Progenitor cell of endocrine pancreas (in vitro differentiated cells): Measurements from ENCODE around the gene TFF2. TPM values are rescaled to one million over a fixed set of nuclear protein-coding genes. Genes with fewer than 3 reads are reported as not detected.

Source experiments
- DNase-seq: peaks from one replicate; pipeline ENCODE4 v3.0.0; 2021; ENCODE audit warnings: low spot score; ENCODE audit not compliant: unreplicated experiment
- H3K27ac Mint-ChIP-seq: 2 replicates; pipeline ENCODE4 v1.8.0; 2021; ENCODE audit warnings: mild to moderate bottlenecking, moderate library complexity, mixed read lengths
- H3K27me3 Mint-ChIP-seq: 2 replicates; pipeline ENCODE4 v1.8.0; 2021; ENCODE audit warnings: mixed read lengths
- H3K36me3 Mint-ChIP-seq: 2 replicates; pipeline ENCODE4 v1.8.0; 2022; ENCODE audit warnings: mixed read lengths; ENCODE audit not compliant: insufficient read depth
- H3K4me1 Mint-ChIP-seq: 2 replicates; pipeline ENCODE4 v1.8.0; 2021; ENCODE audit warnings: low read depth, mixed read lengths
- H3K4me3 Mint-ChIP-seq: 2 replicates; pipeline ENCODE4 v1.8.0; 2021; ENCODE audit warnings: low read depth, mild to moderate bottlenecking, moderate library complexity, mixed read lengths
- H3K9me3 Mint-ChIP-seq: 2 replicates; pipeline ENCODE4 v1.8.0; 2021; ENCODE audit warnings: low read depth, mixed read lengths
- total RNA-seq: library from RNA; stranded (reverse); gene quantifications from 2 replicates; pipeline ENCODE4 v1.2.1, GENCODE V29; 2021
- TF ChIP-seq, protein P1 (sequence below): fragments of 200-600 bp; sonication (generic); IDR thresholded peaks from one replicate; pipeline ENCODE4 v1.5.0; 2021; ENCODE audit warnings: antibody characterized with exemption, mild to moderate bottlenecking; ENCODE audit not compliant: unreplicated experiment

The TFF2 gene
- total RNA-seq, 1 donor from 2014 or later: not detected

DNA sequence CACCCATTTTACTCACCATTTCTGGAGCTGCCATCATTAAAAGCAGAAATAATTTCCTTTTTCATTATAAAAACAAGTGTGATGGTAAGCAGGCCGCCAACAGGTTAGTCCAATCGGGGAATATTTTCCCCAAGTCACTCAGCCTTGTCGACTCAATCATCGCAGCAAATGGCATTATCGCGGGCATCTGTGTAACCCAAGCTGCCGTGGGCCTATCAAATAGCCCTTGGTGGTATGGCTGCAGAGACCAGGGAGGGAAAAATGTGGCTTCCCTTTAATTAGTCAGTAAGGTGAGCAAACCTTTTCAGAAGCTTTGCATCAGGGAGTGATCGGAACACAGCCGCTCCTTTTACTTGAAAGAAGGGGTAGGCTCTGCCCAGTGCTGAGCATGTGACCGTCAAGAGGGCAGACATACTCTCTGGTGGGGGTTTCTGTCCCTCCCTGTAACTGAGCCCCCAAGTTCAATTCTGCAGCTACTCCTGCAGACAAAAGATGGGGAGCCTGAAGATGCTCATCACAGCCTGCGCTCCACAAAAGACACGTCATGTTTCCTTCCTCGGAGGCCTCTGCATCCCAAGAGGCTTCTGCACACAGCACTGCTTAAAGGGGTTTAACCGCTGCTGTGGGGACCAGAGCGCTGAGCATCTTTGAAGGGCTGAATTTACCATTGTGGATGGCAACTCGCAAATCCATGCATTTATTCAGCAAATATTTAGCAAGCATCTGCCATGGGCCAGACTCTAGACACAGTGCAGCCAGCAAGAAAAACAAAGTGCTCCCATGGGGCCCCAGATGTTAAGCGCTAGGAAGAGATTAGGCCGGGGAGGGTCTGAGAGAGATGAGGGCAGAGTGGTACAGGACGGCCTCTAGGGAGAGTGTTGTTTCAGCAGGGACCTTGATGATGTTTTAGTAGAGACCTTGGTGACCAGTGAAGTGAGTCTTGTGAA lies 46.3 kb upstream of the TFF2 start:
- Mint-ChIP-seq H3K36me3 (no peaks in the 10 kb centered on the region), H3K27ac (no peak overlapping the region), H3K9me3 (peaks cover 1% of the 10 kb centered on the region), H3K27me3 (no peaks in the 10 kb centered on the region), H3K4me3 (no peak overlapping the region), H3K4me1 (peaks cover 26% of the 10 kb centered on the region)
- DNase-seq: no peak
- TF ChIP-seq, protein P1, sequence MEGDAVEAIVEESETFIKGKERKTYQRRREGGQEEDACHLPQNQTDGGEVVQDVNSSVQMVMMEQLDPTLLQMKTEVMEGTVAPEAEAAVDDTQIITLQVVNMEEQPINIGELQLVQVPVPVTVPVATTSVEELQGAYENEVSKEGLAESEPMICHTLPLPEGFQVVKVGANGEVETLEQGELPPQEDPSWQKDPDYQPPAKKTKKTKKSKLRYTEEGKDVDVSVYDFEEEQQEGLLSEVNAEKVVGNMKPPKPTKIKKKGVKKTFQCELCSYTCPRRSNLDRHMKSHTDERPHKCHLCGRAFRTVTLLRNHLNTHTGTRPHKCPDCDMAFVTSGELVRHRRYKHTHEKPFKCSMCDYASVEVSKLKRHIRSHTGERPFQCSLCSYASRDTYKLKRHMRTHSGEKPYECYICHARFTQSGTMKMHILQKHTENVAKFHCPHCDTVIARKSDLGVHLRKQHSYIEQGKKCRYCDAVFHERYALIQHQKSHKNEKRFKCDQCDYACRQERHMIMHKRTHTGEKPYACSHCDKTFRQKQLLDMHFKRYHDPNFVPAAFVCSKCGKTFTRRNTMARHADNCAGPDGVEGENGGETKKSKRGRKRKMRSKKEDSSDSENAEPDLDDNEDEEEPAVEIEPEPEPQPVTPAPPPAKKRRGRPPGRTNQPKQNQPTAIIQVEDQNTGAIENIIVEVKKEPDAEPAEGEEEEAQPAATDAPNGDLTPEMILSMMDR: no peak

DNA sequence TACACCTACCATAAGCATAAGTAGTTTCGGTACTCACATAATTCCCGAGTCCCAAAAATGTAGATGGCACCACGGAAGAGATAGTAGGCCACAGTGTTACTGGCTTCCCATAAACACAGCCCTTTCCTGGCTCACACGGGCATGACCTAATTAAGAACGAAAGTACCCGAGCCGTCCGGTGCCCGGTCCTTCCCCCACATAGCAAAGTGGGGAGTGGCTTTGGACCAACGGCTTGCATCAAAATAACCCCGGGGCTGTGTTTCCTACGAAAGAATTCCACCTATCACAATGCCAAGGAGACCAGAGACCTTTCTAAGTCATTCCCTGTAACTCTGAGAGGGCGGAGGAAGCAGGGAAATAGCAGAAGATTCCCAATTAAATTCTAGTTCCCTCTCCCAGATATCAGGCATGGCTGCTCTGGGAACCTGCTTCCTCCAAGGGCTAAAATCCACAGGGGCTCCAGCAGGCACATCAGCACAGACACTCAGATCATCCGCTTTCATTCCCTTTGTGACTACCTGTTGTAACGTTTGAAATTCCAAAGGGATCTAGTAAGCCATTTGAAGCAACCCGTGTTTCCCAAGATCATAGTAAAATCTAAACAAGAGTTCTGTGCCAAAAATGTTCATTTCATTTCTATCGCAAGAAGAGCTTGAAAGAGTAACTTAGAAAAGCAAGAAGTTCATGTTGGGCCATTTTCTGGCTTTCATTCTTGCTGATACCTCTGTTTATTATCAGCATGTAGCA lies 45.3 kb upstream of the TFF2 start, which contains the start of gene TMPRSS3:
TMPRSS3 (minus strand) TSS at position 148 of the 747 bp plus-strand sequence. CDS start 635 bp downstream, outside the sequence.
- H3K4me3 Mint-ChIP-seq: no peak within 1 kb of the TSS
- no peaks in the 10 kb centered on the region for H3K27me3 Mint-ChIP-seq
- H3K36me3 Mint-ChIP-seq: no peaks in the 10 kb centered on the region
- peaks cover 3% of the 10 kb centered on the region for H3K9me3 Mint-ChIP-seq
- no peak for DNase-seq
- H3K4me1 Mint-ChIP-seq: peaks cover 29% of the 10 kb centered on the region
- TF ChIP-seq, protein P1: no peak
- H3K27ac Mint-ChIP-seq: no peak within 1 kb of the TSS

DNA sequence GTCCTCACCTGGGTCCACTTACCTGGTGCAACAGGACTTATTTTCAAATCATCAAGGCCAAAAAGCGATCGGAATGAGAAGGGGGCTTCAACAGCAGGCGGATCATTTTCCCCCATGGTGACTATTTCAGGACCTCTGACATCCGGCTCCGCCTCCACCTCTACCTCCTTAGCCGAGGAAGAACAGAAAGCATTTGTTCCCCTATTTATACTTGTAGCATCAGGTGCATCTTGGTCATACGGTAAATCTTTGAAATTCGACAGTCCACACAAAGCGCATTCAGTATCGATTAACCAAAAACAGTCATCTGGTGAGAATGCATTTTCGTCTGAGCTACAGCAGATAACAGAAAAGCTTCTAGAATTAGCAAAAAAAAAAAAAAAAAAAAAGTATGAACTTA lies 44.5 kb upstream of the TFF2 start:
- DNase-seq: no peak
- H3K27me3 Mint-ChIP-seq: no peaks in the 10 kb centered on the region
- peaks cover 36% of the 10 kb centered on the region for H3K4me1 Mint-ChIP-seq
- TF ChIP-seq, protein P1: no peak
- peaks cover 3% of the 10 kb centered on the region for H3K9me3 Mint-ChIP-seq
- H3K4me3 Mint-ChIP-seq: no peak overlapping the region
- no peak overlapping the region for H3K27ac Mint-ChIP-seq
- no peaks in the 10 kb centered on the region for H3K36me3 Mint-ChIP-seq

DNA sequence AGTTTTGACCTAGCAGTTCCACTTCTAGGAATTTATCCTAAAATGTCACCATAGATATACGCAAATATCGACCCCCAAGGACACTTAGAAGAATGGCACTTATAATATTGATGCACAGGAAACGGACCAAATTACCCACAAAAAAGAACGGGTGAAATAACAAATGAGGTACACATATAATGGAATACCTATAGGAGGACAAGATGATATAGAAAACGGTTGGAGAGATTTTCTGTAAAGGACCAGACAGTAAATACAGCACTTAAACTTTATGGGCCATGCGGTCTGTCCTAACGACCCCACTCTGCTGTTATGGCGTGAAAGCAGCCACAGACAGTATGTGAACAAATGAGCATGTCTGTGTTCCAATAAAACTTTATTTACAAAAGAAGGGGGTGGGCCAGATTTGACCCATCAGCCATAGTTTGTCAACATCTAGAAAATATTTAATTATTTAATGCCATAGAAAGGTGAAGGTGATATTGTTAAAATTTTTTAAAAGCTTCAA lies 42.7 kb upstream of the TFF2 start:
- Mint-ChIP-seq H3K36me3 (no peaks in the 10 kb centered on the region), H3K27ac (no peak overlapping the region), H3K27me3 (no peaks in the 10 kb centered on the region), H3K4me3 (no peak overlapping the region), H3K4me1 (peaks cover 50% of the 10 kb centered on the region), H3K9me3 (peaks cover 3% of the 10 kb centered on the region)
- TF ChIP-seq, protein P1: no peak
- DNase-seq: no peak
